ENCODE measurements around the gene AGRP. TPM values are rescaled to one million over a fixed set of nuclear protein-coding genes. Genes with fewer than 3 reads are reported as not detected.

AGRP gene
- total RNA-seq, 1 experiment from 2014 or later = not detected

DNA sequence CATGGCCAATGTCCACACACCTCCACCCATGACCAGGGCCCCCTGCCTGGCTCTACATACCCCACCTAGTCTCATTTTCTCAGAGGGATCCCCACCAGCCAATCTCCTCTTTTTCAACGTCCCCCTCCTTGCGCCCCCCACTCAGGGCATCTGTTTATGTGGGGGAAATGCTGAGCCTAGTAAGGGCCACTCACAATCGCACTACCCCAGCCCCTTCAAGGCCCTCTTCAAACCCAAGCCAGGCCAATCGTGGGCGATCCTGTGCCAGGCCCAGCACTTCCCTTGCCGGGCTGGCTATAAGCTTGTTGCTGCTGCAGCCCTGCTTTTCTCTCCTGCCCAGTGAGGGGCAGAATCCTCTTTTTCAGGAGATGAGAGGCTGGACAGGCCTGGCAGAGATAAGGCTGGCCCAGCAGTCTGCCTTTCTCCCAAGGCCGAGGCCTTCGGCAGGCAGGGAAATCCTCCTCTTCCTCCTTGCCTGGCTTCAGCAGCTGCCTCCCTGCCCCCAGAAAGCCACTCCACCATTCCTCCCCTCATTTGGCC lies 36.3 kb downstream of the AGRP start (continued):
- TF ChIP-seq, protein P1, sequence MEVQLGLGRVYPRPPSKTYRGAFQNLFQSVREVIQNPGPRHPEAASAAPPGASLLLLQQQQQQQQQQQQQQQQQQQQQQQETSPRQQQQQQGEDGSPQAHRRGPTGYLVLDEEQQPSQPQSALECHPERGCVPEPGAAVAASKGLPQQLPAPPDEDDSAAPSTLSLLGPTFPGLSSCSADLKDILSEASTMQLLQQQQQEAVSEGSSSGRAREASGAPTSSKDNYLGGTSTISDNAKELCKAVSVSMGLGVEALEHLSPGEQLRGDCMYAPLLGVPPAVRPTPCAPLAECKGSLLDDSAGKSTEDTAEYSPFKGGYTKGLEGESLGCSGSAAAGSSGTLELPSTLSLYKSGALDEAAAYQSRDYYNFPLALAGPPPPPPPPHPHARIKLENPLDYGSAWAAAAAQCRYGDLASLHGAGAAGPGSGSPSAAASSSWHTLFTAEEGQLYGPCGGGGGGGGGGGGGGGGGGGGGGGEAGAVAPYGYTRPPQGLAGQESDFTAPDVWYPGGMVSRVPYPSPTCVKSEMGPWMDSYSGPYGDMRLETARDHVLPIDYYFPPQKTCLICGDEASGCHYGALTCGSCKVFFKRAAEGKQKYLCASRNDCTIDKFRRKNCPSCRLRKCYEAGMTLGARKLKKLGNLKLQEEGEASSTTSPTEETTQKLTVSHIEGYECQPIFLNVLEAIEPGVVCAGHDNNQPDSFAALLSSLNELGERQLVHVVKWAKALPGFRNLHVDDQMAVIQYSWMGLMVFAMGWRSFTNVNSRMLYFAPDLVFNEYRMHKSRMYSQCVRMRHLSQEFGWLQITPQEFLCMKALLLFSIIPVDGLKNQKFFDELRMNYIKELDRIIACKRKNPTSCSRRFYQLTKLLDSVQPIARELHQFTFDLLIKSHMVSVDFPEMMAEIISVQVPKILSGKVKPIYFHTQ (CRISPR knock-in tag; IDR thresholded peaks at IDR 0.05) = no peak
- TF ChIP-seq, protein P2, sequence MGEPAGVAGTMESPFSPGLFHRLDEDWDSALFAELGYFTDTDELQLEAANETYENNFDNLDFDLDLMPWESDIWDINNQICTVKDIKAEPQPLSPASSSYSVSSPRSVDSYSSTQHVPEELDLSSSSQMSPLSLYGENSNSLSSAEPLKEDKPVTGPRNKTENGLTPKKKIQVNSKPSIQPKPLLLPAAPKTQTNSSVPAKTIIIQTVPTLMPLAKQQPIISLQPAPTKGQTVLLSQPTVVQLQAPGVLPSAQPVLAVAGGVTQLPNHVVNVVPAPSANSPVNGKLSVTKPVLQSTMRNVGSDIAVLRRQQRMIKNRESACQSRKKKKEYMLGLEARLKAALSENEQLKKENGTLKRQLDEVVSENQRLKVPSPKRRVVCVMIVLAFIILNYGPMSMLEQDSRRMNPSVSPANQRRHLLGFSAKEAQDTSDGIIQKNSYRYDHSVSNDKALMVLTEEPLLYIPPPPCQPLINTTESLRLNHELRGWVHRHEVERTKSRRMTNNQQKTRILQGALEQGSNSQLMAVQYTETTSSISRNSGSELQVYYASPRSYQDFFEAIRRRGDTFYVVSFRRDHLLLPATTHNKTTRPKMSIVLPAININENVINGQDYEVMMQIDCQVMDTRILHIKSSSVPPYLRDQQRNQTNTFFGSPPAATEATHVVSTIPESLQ (CRISPR knock-in tag; IDR thresholded peaks at IDR 0.05) = no peak
- TF ChIP-seq, protein P3, sequence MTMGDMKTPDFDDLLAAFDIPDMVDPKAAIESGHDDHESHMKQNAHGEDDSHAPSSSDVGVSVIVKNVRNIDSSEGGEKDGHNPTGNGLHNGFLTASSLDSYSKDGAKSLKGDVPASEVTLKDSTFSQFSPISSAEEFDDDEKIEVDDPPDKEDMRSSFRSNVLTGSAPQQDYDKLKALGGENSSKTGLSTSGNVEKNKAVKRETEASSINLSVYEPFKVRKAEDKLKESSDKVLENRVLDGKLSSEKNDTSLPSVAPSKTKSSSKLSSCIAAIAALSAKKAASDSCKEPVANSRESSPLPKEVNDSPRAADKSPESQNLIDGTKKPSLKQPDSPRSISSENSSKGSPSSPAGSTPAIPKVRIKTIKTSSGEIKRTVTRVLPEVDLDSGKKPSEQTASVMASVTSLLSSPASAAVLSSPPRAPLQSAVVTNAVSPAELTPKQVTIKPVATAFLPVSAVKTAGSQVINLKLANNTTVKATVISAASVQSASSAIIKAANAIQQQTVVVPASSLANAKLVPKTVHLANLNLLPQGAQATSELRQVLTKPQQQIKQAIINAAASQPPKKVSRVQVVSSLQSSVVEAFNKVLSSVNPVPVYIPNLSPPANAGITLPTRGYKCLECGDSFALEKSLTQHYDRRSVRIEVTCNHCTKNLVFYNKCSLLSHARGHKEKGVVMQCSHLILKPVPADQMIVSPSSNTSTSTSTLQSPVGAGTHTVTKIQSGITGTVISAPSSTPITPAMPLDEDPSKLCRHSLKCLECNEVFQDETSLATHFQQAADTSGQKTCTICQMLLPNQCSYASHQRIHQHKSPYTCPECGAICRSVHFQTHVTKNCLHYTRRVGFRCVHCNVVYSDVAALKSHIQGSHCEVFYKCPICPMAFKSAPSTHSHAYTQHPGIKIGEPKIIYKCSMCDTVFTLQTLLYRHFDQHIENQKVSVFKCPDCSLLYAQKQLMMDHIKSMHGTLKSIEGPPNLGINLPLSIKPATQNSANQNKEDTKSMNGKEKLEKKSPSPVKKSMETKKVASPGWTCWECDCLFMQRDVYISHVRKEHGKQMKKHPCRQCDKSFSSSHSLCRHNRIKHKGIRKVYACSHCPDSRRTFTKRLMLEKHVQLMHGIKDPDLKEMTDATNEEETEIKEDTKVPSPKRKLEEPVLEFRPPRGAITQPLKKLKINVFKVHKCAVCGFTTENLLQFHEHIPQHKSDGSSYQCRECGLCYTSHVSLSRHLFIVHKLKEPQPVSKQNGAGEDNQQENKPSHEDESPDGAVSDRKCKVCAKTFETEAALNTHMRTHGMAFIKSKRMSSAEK (CRISPR knock-in tag; IDR thresholded peaks at IDR 0.05; ENCODE audit: borderline replicate concordance) = no peak
- TF ChIP-seq, protein P4, sequence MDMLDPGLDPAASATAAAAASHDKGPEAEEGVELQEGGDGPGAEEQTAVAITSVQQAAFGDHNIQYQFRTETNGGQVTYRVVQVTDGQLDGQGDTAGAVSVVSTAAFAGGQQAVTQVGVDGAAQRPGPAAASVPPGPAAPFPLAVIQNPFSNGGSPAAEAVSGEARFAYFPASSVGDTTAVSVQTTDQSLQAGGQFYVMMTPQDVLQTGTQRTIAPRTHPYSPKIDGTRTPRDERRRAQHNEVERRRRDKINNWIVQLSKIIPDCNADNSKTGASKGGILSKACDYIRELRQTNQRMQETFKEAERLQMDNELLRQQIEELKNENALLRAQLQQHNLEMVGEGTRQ (CRISPR knock-in tag; IDR thresholded peaks at IDR 0.05) = no peak
- TF ChIP-seq FOXJ3 (CRISPR knock-in tag; IDR thresholded peaks at IDR 0.05; ENCODE audit: borderline replicate concordance) (no peak), HMGA2 (CRISPR knock-in tag; IDR thresholded peaks at IDR 0.05) (no peak)
- TF ChIP-seq, protein P5, sequence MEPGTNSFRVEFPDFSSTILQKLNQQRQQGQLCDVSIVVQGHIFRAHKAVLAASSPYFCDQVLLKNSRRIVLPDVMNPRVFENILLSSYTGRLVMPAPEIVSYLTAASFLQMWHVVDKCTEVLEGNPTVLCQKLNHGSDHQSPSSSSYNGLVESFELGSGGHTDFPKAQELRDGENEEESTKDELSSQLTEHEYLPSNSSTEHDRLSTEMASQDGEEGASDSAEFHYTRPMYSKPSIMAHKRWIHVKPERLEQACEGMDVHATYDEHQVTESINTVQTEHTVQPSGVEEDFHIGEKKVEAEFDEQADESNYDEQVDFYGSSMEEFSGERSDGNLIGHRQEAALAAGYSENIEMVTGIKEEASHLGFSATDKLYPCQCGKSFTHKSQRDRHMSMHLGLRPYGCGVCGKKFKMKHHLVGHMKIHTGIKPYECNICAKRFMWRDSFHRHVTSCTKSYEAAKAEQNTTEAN (CRISPR knock-in tag; IDR thresholded peaks at IDR 0.05) = no peak
- TF ChIP-seq, protein P6, sequence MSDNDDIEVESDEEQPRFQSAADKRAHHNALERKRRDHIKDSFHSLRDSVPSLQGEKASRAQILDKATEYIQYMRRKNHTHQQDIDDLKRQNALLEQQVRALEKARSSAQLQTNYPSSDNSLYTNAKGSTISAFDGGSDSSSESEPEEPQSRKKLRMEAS (CRISPR knock-in tag; IDR thresholded peaks at IDR 0.05) = no peak

DNA sequence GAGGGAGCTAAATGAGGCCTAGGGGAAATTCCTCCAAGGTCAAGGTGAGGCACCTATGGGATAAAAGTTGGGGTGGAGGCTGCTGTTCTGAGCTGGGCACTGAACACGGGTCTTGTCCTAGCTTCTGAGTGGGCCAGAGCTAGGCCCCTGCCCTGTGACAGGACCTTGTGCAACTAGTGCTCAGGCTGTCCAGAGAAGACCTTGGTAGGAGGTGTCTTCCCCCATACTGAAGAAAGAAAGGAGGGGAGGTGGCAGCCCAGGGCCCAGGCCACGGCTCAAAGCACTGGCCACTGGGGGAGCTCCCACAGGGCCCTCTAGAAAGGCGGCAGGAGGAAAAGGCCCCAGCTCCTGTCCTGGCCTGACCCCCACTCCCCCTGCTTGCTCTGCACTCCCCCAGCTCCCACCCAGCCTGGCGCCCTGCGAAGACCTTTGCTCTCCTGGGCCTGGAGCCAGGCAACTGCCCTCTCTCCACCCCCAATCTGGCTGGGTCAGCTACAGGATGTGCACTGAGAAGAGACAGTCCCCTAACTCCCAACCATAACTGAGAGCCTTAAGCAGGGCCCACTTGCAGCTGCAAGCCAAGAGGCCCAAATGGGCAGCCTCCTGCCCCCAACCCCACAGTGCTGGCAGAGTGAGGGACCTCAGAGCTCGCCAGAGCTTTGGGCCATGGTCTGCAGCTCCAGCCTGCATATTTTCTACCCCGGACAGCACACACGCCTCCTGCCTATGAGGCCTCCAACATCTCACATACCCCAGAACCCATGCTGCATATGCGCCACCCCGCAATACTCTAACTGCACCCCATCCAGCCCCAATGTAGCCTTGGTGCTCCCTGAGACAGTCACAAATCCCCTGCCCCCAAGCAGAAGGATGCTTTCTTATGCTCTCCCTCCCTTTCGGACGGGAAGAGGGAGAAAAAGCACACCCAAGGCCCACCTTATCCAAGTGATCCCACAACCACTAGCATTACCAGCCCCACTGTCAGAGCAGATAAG lies 37.1 kb downstream of the AGRP start:
- Mint-ChIP-seq H3K4me1 (peaks cover 6% of the 10 kb centered on the region), H3K4me3 (no peak overlapping the region), H3K27ac (no peak overlapping the region), H3K9me3 (no peaks in the 10 kb centered on the region), H3K27me3 (ENCODE audit: low read depth) (no peaks in the 10 kb centered on the region; the same call in 1 of the 2 replicates), H3K36me3 (0 out of 2 replicates have a peak, but pooled peaks cover 3% of the 10 kb centered on the region)
- no peak for DNase-seq (ENCODE audit: low spot score)
- ChIA-PET POLR2A (interaction anchor here (1.4 kb wide), 1 partner anchor 16 kb away, joined by 3 read pairs; the partner anchor contains the start of gene HSD11B2), CTCF (interaction anchor here (0.6 to 12.8 kb wide), 21 partner anchors 10 to 370 kb away, joined by 3 to 234 read pairs (median 4); partner anchors contain the start of genes ATP6V0D1, HSD11B2, KCTD19 and LRRC36)
- ATAC-seq = no peak
- TF ChIP-seq, protein P4 (CRISPR knock-in tag; IDR thresholded peaks at IDR 0.05) = no peak
- TF ChIP-seq CREM (CRISPR knock-in tag; IDR thresholded peaks at IDR 0.05) = no peak
- TF ChIP-seq, protein P7, sequence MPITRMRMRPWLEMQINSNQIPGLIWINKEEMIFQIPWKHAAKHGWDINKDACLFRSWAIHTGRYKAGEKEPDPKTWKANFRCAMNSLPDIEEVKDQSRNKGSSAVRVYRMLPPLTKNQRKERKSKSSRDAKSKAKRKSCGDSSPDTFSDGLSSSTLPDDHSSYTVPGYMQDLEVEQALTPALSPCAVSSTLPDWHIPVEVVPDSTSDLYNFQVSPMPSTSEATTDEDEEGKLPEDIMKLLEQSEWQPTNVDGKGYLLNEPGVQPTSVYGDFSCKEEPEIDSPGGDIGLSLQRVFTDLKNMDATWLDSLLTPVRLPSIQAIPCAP (CRISPR knock-in tag; IDR thresholded peaks at IDR 0.05) = no peak
- TF ChIP-seq, protein P8, sequence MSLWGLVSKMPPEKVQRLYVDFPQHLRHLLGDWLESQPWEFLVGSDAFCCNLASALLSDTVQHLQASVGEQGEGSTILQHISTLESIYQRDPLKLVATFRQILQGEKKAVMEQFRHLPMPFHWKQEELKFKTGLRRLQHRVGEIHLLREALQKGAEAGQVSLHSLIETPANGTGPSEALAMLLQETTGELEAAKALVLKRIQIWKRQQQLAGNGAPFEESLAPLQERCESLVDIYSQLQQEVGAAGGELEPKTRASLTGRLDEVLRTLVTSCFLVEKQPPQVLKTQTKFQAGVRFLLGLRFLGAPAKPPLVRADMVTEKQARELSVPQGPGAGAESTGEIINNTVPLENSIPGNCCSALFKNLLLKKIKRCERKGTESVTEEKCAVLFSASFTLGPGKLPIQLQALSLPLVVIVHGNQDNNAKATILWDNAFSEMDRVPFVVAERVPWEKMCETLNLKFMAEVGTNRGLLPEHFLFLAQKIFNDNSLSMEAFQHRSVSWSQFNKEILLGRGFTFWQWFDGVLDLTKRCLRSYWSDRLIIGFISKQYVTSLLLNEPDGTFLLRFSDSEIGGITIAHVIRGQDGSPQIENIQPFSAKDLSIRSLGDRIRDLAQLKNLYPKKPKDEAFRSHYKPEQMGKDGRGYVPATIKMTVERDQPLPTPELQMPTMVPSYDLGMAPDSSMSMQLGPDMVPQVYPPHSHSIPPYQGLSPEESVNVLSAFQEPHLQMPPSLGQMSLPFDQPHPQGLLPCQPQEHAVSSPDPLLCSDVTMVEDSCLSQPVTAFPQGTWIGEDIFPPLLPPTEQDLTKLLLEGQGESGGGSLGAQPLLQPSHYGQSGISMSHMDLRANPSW (CRISPR knock-in tag; conservative IDR thresholded peaks at IDR 0.05; ENCODE audit: low read depth) = no peak
- TF ChIP-seq, protein P9, sequence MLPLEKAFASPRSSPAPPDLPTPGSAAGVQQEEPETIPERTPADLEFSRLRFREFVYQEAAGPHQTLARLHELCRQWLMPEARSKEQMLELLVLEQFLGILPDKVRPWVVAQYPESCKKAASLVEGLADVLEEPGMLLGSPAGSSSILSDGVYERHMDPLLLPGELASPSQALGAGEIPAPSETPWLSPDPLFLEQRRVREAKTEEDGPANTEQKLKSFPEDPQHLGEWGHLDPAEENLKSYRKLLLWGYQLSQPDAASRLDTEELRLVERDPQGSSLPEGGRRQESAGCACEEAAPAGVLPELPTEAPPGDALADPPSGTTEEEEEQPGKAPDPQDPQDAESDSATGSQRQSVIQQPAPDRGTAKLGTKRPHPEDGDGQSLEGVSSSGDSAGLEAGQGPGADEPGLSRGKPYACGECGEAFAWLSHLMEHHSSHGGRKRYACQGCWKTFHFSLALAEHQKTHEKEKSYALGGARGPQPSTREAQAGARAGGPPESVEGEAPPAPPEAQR (CRISPR knock-in tag; IDR thresholded peaks at IDR 0.05) = no peak
